GM18505 (cell line): Measurements from ENCODE around the gene KCTD12.

Source experiments
- ATAC-seq: cut with Tn5 transposase; IDR thresholded peaks from one replicate; pipeline ENCODE4 v1.9.1; 2021; ENCODE audit not compliant: unreplicated experiment
- POLR2A ChIP-seq: IDR thresholded peaks from 4 replicates; pipeline ENCODE4 v1.6.1; 2011; ENCODE audit warnings: borderline replicate concordance; ENCODE audit not compliant: insufficient read depth, insufficient read length; ENCODE audit errors: extremely low read depth

KCTD12 gene

GRCh38 chr13:76833441-76833954, 52.7 kb downstream of the KCTD12 start:
- no peak for TF ChIP-seq POLR2A
- ATAC-seq: no peak

- no peak for TF ChIP-seq POLR2A
- no peak for ATAC-seq
These were observed 53.8 kb downstream of the KCTD12 start for GRCh38 chr13:76832258-76832988.

- no peak for ATAC-seq
- no peak for TF ChIP-seq POLR2A
These were observed 55.4 kb downstream of the KCTD12 start for GRCh38 chr13:76830805-76831204.
